ENCODE data around the gene CA5B. TPM values are rescaled to one million over a fixed set of nuclear protein-coding genes. Genes with fewer than 3 reads are reported as not detected.
"Not testable (repeated sequence)": the region's sequence is repeated elsewhere in the genome, so short reads cannot be mapped to it uniquely, and the experiment has no call there.

The CA5B gene
- total RNA-seq, 1 donor from 2014 or later, result 7.2 TPM

- Mint-ChIP-seq H3K27ac (ENCODE audit: unreplicated experiment) (no peak overlapping the region), H3K36me3 (ENCODE audit: low read depth, unreplicated experiment) (peaks cover 4% of the 10 kb centered on the region), H3K4me1 (ENCODE audit: unreplicated experiment) (peaks cover 14% of the 10 kb centered on the region), H3K4me3 (ENCODE audit: unreplicated experiment) (no peak overlapping the region), H3K9me3 (ENCODE audit: unreplicated experiment) (no peaks in the 10 kb centered on the region), H3K27me3 (ENCODE audit: unreplicated experiment) (peaks cover 8% of the 10 kb centered on the region)
- TF ChIP-seq, protein P1, sequence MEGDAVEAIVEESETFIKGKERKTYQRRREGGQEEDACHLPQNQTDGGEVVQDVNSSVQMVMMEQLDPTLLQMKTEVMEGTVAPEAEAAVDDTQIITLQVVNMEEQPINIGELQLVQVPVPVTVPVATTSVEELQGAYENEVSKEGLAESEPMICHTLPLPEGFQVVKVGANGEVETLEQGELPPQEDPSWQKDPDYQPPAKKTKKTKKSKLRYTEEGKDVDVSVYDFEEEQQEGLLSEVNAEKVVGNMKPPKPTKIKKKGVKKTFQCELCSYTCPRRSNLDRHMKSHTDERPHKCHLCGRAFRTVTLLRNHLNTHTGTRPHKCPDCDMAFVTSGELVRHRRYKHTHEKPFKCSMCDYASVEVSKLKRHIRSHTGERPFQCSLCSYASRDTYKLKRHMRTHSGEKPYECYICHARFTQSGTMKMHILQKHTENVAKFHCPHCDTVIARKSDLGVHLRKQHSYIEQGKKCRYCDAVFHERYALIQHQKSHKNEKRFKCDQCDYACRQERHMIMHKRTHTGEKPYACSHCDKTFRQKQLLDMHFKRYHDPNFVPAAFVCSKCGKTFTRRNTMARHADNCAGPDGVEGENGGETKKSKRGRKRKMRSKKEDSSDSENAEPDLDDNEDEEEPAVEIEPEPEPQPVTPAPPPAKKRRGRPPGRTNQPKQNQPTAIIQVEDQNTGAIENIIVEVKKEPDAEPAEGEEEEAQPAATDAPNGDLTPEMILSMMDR (IDR thresholded peaks at IDR 0.05; ENCODE audit: unreplicated experiment), result no peak
- DNase-seq (ENCODE audit: low spot score), result no peak
These were observed 7.1 kb downstream of the CA5B start for GRCh38 chrX:15745179-15745578.

DNA sequence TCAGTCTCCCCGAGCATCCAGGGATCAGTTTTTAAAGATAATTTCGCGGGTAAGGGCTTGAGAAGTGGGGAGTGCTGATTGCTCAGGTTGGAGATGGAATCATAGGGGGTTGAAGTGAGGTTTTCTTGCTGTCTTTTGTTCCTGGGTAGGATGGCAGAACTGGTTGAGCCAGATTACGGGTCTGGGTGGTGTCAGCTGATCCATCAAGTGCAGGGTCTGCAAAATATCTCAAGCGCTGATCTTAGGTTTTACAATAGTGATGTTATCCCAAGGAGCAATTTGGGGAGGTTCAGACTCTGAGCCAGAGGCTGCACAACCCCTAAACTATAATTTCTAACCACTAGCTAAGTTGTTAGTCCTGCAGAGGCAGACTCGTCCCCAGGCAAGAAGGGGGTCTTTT is 8.6 kb downstream of the CA5B start:
- not testable (repeated sequence) for H3K9me3 Mint-ChIP-seq (ENCODE audit: unreplicated experiment); H3K4me3 Mint-ChIP-seq (ENCODE audit: unreplicated experiment); DNase-seq (ENCODE audit: low spot score); H3K27me3 Mint-ChIP-seq (ENCODE audit: unreplicated experiment); H3K36me3 Mint-ChIP-seq (ENCODE audit: low read depth, unreplicated experiment); H3K27ac Mint-ChIP-seq (ENCODE audit: unreplicated experiment)
- peaks cover 20% of the 10 kb centered on the region for H3K4me1 Mint-ChIP-seq (ENCODE audit: unreplicated experiment)

- peaks cover 4% of the 10 kb centered on the region for H3K36me3 Mint-ChIP-seq (ENCODE audit: low read depth, unreplicated experiment)
- H3K4me1 Mint-ChIP-seq (ENCODE audit: unreplicated experiment), result peaks cover 15% of the 10 kb centered on the region
- H3K27me3 Mint-ChIP-seq (ENCODE audit: unreplicated experiment), result peaks cover 8% of the 10 kb centered on the region
- DNase-seq (ENCODE audit: low spot score), result no peak
- TF ChIP-seq, protein P1 (IDR thresholded peaks at IDR 0.05; ENCODE audit: unreplicated experiment), result no peak
- H3K27ac Mint-ChIP-seq (ENCODE audit: unreplicated experiment), result no peak overlapping the region
- H3K9me3 Mint-ChIP-seq (ENCODE audit: unreplicated experiment), result no peaks in the 10 kb centered on the region
- no peak overlapping the region for H3K4me3 Mint-ChIP-seq (ENCODE audit: unreplicated experiment)
These were observed 9.6 kb downstream of the CA5B start for GRCh38 chrX:15747626-15748173.

DNA sequence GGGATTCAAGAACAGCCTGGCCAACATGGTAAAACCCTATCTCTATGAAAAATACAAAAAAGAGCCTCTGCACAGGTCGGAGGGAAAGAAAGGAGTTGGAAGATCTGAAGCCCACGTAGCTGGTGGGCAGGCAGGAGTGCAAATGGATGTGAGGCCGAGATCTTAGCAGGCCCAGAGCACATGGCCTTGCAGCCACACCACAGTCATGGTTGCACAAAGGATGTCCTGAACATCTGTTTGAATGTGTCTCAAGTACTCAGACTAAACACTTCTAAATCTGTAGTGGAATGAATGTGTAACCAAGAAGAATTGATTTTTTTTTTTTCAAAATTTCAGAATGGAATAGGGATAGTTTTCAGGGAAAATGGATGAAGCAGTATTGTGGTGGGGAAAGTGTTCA is 10.8 kb downstream of the CA5B start:
- H3K4me1 Mint-ChIP-seq (ENCODE audit: unreplicated experiment), result peaks cover 15% of the 10 kb centered on the region

GRCh38 chrX:15749642-15750610 is 11.9 kb downstream of the CA5B start:
- DNase-seq (ENCODE audit: low spot score), result no peak
- no peaks in the 10 kb centered on the region for H3K9me3 Mint-ChIP-seq (ENCODE audit: unreplicated experiment)
- H3K27me3 Mint-ChIP-seq (ENCODE audit: unreplicated experiment), result peaks cover 2% of the 10 kb centered on the region
- no peak overlapping the region for H3K4me3 Mint-ChIP-seq (ENCODE audit: unreplicated experiment)
- H3K4me1 Mint-ChIP-seq (ENCODE audit: unreplicated experiment), result peaks cover 15% of the 10 kb centered on the region
- TF ChIP-seq, protein P1 (IDR thresholded peaks at IDR 0.05; ENCODE audit: unreplicated experiment), result no peak
- peak overlapping the region; percentile 52 for H3K27ac Mint-ChIP-seq (ENCODE audit: unreplicated experiment)
- no peaks in the 10 kb centered on the region for H3K36me3 Mint-ChIP-seq (ENCODE audit: low read depth, unreplicated experiment)

More for the DNA sequence above, 10.8 kb downstream of the CA5B start:
- Mint-ChIP-seq H3K27ac (ENCODE audit: unreplicated experiment) (no peak overlapping the region), H3K4me3 (ENCODE audit: unreplicated experiment) (no peak overlapping the region), H3K36me3 (ENCODE audit: low read depth, unreplicated experiment) (peaks cover 4% of the 10 kb centered on the region), H3K9me3 (ENCODE audit: unreplicated experiment) (no peaks in the 10 kb centered on the region), H3K27me3 (ENCODE audit: unreplicated experiment) (peaks cover 6% of the 10 kb centered on the region)
- TF ChIP-seq, protein P1 (IDR thresholded peaks at IDR 0.05; ENCODE audit: unreplicated experiment), result no peak
- DNase-seq (ENCODE audit: low spot score), result no peak
